GM12864 (cell line): ENCODE data around the gene HPF1.
"Not testable (repeated sequence)": the region's sequence is repeated elsewhere in the genome, so short reads cannot be mapped to it uniquely, and the experiment has no call there.

ENCODE experiments used
- DNase-seq: peaks from one replicate; pipeline ENCODE4 v3.0.0-alpha.2; 2011; ENCODE audit warnings: low read depth
- H3K4me3 ChIP-seq: 2 replicates; pipeline ENCODE4 v1.5.1; 2011; ENCODE audit warnings: mild to moderate bottlenecking, low read depth, low read length, control low read depth
- TF ChIP-seq, protein P1 (sequence below): IDR thresholded peaks from 2 replicates; pipeline ENCODE4 v1.5.1; 2011; ENCODE audit warnings: low read depth, mild to moderate bottlenecking, moderate library complexity, low read length, control low read depth, inconsistent platforms; ENCODE audit errors: missing control alignments

HPF1 gene

DNA sequence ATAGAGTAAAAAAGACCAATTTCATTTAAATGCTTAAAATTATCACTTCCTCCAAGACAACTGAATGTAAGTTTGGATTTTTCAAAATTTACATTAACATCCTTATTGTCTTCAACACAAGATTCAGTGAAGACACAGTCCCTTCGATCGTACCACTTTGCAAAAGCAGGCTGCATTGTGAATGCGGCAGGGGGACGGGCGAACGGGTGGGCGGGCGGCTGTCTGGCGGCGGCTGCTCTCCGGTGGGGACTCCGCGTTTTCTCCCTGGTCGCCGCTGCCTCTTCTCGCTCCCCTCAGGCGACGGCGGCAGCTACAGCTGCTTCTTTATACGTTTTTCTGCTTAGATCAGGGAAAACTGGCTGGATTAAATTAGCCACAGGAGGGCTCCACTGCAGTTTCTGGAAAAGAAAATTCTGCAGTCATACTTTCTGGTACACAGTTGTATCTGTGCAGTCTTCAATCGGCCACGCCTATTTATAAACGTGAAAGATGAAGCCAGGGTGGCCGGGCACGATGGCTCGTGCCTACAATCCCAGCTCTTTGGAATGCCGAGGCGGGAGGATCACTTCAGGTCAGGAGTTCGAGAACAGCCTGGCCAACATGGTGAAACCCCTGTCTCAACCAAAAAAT is 33.9 kb upstream of the HPF1 start:
- no peak overlapping the region for H3K4me3 ChIP-seq
- no peak for DNase-seq
- TF ChIP-seq, protein P1, sequence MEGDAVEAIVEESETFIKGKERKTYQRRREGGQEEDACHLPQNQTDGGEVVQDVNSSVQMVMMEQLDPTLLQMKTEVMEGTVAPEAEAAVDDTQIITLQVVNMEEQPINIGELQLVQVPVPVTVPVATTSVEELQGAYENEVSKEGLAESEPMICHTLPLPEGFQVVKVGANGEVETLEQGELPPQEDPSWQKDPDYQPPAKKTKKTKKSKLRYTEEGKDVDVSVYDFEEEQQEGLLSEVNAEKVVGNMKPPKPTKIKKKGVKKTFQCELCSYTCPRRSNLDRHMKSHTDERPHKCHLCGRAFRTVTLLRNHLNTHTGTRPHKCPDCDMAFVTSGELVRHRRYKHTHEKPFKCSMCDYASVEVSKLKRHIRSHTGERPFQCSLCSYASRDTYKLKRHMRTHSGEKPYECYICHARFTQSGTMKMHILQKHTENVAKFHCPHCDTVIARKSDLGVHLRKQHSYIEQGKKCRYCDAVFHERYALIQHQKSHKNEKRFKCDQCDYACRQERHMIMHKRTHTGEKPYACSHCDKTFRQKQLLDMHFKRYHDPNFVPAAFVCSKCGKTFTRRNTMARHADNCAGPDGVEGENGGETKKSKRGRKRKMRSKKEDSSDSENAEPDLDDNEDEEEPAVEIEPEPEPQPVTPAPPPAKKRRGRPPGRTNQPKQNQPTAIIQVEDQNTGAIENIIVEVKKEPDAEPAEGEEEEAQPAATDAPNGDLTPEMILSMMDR = peak; percentile 13

DNA sequence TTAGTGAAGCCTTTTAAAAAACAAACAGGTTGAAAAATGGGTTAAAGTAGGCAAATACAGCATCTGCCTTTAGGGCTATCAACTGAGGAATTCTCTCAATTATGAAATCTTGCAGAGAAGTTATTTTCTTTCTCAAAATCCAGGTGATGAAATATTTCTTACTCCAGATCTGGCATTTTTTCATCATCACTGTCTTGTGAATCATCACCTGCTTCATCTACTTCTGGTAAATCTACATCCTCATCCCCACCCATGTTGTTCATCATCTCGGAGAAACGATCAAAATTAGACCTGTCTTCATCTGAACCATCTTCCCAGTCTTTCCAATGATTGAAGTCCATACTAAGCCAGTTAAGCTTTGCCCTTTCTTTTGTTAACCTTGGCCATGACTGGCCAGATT is 33.3 kb upstream of the HPF1 start:
- no peak for DNase-seq
- H3K4me3 ChIP-seq = no peak overlapping the region
- TF ChIP-seq, protein P1 = no peak

DNA sequence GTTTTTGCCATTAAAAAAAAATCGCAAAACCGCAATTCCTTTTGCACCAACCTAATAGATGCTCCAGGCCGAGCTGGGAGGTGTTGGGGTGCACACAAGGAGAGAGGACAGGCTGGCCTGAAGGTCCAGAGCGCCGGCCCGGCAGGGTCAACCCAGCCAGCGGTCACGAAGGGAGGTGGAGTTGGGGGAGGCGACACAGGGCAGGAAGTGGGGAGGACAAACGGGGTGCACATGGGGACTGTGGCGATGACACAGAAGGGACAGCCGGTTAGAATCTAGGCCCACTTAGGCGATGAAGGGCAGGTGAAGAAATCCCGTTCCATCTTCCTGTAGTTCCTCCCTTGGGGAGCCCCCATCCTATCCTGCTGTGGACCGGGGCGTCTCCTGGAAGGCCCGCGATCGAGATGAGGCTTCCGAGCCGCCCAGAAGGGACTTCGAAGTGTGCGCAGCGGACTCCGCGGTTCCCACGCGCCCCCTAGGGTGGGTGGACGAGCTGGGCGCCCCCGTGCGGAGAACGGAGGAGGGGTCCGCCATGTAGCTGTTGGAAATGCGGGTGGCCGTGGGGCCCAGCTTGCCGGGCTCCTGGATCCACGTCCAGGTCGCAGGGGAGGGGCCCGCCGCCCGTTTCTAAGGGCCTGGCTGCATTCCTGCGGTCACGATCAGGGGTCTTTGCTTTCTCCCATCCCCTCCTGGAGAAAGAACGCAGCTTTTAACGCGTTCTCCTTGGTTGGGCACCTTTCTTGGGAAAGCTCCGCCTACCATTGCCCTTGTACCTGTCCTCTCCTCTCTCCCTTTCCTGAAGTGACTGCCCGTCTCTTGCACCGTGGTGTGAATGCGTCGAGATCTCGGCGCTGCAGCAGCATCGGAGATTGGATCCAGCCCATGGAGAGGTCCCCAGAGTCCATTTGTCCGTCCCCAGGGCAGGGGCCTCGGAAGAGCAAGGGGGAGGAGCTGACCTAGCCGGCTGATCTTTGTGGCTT is 17.0 kb upstream of the HPF1 start:
- TF ChIP-seq, protein P1 = peak; percentile 13
- no peak for DNase-seq
- no peak overlapping the region for H3K4me3 ChIP-seq

DNA sequence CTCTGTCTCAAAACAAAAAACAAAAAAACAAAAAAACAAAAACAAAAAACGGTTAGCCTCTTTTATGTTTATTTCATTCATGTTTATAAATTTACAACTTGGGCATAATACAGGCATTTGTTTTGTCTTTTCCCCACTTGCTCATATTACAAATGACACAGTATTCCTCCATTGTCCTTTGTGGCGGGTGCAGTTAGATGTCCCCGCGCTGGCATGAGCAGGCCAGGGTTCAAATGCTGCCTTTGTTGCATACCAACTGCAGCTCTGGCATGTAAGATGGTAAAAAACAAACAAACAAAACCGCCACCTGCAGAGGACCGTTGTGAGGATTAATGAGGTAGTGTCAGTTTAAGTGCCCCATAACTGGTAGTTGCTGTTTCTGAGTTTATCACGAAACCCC is 16.1 kb upstream of the HPF1 start:
- DNase-seq = no peak
- TF ChIP-seq, protein P1 = no peak
- no peak overlapping the region for H3K4me3 ChIP-seq

DNA sequence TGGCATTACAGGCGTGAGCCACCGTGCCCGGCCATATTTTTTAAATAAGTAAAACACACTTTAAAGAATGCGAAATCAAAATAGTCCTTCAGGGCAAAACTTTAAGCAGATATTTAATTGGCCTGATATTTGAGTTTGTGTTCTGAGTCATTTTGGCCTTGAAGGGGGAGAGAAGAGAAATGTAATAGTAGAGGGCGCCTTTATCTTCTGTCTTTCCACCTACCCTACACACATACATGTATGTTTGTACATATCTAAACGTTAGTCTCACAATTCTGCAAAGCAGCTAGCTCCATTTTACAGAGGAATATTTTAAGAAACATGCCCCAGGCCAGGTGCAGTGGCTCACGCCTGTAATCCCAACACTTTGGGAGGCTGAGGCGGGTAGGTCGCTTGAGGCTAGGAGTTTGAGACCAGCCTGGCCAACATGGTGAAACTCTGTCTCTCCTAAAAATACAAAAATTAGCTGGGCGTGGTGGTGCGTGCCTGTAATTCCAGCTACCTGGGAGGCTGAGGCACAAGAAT is 13.9 kb upstream of the HPF1 start:
- not testable (repeated sequence) for DNase-seq, H3K4me3 ChIP-seq

DNA sequence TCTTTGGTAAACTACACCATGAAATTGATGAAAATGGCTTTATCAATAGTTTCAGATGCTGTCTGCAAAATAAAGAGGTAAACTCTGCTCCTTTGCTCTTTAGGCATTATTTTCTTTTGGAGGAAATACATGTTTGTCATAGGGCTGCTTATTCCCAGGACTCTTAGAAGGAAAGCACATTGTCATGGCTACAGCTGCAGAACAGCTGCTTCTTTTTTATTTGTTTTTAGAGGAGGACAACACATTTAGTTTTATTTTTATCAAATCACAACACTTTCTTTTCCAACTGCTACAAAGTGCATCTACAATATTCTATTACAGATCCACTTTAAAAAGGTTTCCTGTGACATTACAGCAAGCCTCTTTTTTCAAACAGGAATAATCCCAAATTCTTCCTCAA is 12.7 kb upstream of the HPF1 start:
- H3K4me3 ChIP-seq = no peak overlapping the region
- no peak for DNase-seq
- TF ChIP-seq, protein P1 = no peak

DNA sequence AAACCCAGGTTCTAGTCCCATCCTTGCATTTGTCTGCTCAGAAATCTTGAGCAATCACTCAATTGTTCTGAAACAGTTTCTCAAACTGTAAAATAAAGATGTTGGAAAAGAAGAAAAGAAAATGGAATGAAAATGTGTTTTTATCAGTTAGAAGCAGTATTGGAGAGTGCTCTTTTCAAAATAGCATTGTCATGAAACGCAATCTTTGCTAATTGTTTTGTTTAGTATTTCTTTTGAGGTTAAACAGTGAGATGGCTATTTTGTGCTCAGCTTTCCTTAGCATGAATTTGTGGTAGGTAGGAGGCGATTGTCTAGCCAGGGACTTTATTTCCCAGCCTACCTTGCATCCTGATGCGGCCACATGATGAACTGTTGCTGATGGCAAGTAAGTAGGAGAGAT is 10.6 kb upstream of the HPF1 start:
- TF ChIP-seq, protein P1 = no peak
- no peak for DNase-seq
- no peak overlapping the region for H3K4me3 ChIP-seq
